IMR-90 (cell line): Measurements from ENCODE around the gene DGKH. TPM values are rescaled to one million over a fixed set of nuclear protein-coding genes. Genes with fewer than 3 reads are reported as not detected.

Experiments
- ATAC-seq: fragments of 200-7000 bp; cut with Tn5 transposase; 2 replicates; pipeline ENCODE4 v1.9.1; 2020; ENCODE audit warnings: low read depth, mild to moderate bottlenecking, moderate library complexity
- BruUV-seq: library from RNA; stranded (reverse); fragments of 400-500 nt; replicated peaks from 2 replicates; lab custom pipeline; 2021; lab: Mats Ljungman, UMichigan
- CTCF ChIA-PET: fragments of 300-600 bp; formaldehyde crosslinking; extraction: SDS; loops from one replicate; lab custom pipeline; 2021; ENCODE audit warnings: antibody characterized with exemption; lab: Yijun Ruan, JAX
- POLR2A ChIA-PET: fragments of 300-600 bp; sonication (Branson Sonifier 250); formaldehyde crosslinking; loops from one replicate; lab custom pipeline; 2022; ENCODE audit warnings: antibody characterized with exemption; ENCODE audit not compliant: unreplicated experiment; lab: Charles Lee
- DNase-seq: peaks from one replicate; pipeline ENCODE4 v3.0.0; 2013
- H2AFZ ChIP-seq: replicated peaks from 2 replicates; pipeline ENCODE3; 2013; ENCODE audit warnings: low read length, mild to moderate bottlenecking; ENCODE audit not compliant: poor library complexity
- H2AK5ac ChIP-seq: 2 replicates; pipeline ENCODE4 v1.6.1; 2013; ENCODE audit warnings: low read depth, low read length, inconsistent platforms
- H2AK9ac ChIP-seq: replicated peaks from 2 replicates; pipeline ENCODE3; 2013; ENCODE audit warnings: mild to moderate bottlenecking, low read depth, low read length, moderate library complexity; ENCODE audit not compliant: poor library complexity
- H2BK120ac ChIP-seq: 2 replicates; pipeline ENCODE4 v1.6.1; 2013; ENCODE audit warnings: low read depth, low read length, inconsistent platforms
- H2BK15ac ChIP-seq: 3 replicates; pipeline ENCODE4 v1.6.1; 2013; ENCODE audit warnings: low read depth, low read length, inconsistent platforms
- H2BK20ac ChIP-seq: 2 replicates; pipeline ENCODE4 v1.6.1; 2013; ENCODE audit warnings: low read depth, mild to moderate bottlenecking, inconsistent platforms, low read length, moderate library complexity
- H2BK5ac ChIP-seq: 2 replicates; pipeline ENCODE4 v1.6.1; 2013; ENCODE audit warnings: mild to moderate bottlenecking, low read depth, low read length, inconsistent platforms; ENCODE audit not compliant: poor library complexity, severe bottlenecking
- H3K14ac ChIP-seq: replicated peaks from 2 replicates; pipeline ENCODE4 v1.6.1; 2013; ENCODE audit warnings: low read depth, low read length, inconsistent platforms
- H3K18ac ChIP-seq: 2 replicates; pipeline ENCODE4 v1.6.1; 2013; ENCODE audit warnings: low read depth, low read length, control low read depth
- H3K23ac ChIP-seq: 2 replicates; pipeline ENCODE4 v1.6.1; 2013; ENCODE audit warnings: low read depth, low read length, inconsistent platforms
- H3K27ac ChIP-seq: 2 replicates; pipeline ENCODE4 v1.5.1; 2013; ENCODE audit warnings: mild to moderate bottlenecking, control low read depth, low read length; ENCODE audit not compliant: insufficient read depth
- H3K27me3 ChIP-seq: 2 replicates; pipeline ENCODE4 v1.6.1; 2013; ENCODE audit warnings: low read length; ENCODE audit not compliant: control insufficient read depth, insufficient read depth
- H3K36me3 ChIP-seq: 2 replicates; pipeline ENCODE4 v1.6.1; 2013; ENCODE audit warnings: low read length, mixed read lengths; ENCODE audit not compliant: control insufficient read depth, insufficient read depth
- H3K4ac ChIP-seq: 2 replicates; pipeline ENCODE4 v1.6.1; 2013; ENCODE audit warnings: low read depth, low read length, inconsistent platforms
- H3K4me1 ChIP-seq: 2 replicates; pipeline ENCODE4 v1.6.1; 2013; ENCODE audit warnings: low read length, mixed read lengths; ENCODE audit not compliant: control insufficient read depth, insufficient read depth
- H3K4me2 ChIP-seq: 2 replicates; pipeline ENCODE4 v1.6.1; 2013; ENCODE audit warnings: low read depth, mild to moderate bottlenecking, control low read depth, low read length, moderate library complexity
- H3K4me3 ChIP-seq: 2 replicates; pipeline ENCODE4 v1.5.1; 2013; ENCODE audit warnings: low read depth, mild to moderate bottlenecking, control low read depth, low read length, moderate library complexity; ENCODE audit not compliant: insufficient read depth
- H3K56ac ChIP-seq: 2 replicates; pipeline ENCODE4 v1.6.1; 2013; ENCODE audit warnings: low read length, inconsistent platforms; ENCODE audit not compliant: insufficient read depth; ENCODE audit errors: extremely low read depth
- H3K79me1 ChIP-seq, 2 experiments: 2 replicates each; pipeline ENCODE4 v1.6.1; 2013; ENCODE audit warnings: low read length in 2 of 2, inconsistent platforms in 1 of 2, low read depth in 1 of 2
- H3K9ac ChIP-seq: 2 replicates; pipeline ENCODE4 v1.6.1; 2013; ENCODE audit warnings: low read depth, low read length, control low read depth
- H3K9me1 ChIP-seq: 2 replicates; pipeline ENCODE4 v1.6.1; 2013; ENCODE audit warnings: low read length, inconsistent platforms; ENCODE audit not compliant: insufficient read depth
- H3K9me3 ChIP-seq: 2 replicates; pipeline ENCODE4 v1.6.1; 2013; ENCODE audit warnings: low read length; ENCODE audit not compliant: control insufficient read depth, insufficient read depth
- H4K20me1 ChIP-seq: 2 replicates; pipeline ENCODE4 v1.6.1; 2013; ENCODE audit warnings: low read length, inconsistent platforms; ENCODE audit not compliant: insufficient read depth
- H4K5ac ChIP-seq: 2 replicates; pipeline ENCODE4 v1.6.1; 2013; ENCODE audit warnings: mild to moderate bottlenecking, low read depth, low read length, control low read depth
- H4K8ac ChIP-seq, 2 experiments: 2 replicates each; pipeline ENCODE4 v1.6.1; 2013; ENCODE audit warnings: low read depth in 2 of 2, low read length in 2 of 2, control low read depth in 1 of 2, inconsistent platforms in 1 of 2
- H4K91ac ChIP-seq: 2 replicates; pipeline ENCODE4 v1.6.1; 2013; ENCODE audit warnings: low read depth, low read length, inconsistent platforms; ENCODE audit not compliant: insufficient read depth
- BHLHE40 ChIP-seq: fragments of 150-350 bp; IDR thresholded peaks from 2 replicates; pipeline ENCODE4 v1.6.1; 2016; ENCODE audit warnings: mild to moderate bottlenecking, low read depth, low read length
- CEBPB ChIP-seq: IDR thresholded peaks from 2 replicates; pipeline ENCODE4 v1.6.1; 2012; ENCODE audit warnings: low read depth, low read length, improper control_type of control experiment
- CHD1 ChIP-seq: IDR thresholded peaks from 2 replicates; pipeline ENCODE4 v1.6.1; 2012; ENCODE audit warnings: low read depth, low read length, improper control_type of control experiment
- FOS ChIP-seq: fragments of 150-350 bp; IDR thresholded peaks from 2 replicates; pipeline ENCODE4 v1.6.1; 2016; ENCODE audit warnings: low read depth, low read length
- MAFK ChIP-seq: IDR thresholded peaks from 2 replicates; pipeline ENCODE4 v1.6.1; 2012; ENCODE audit warnings: low read depth, low read length, improper control_type of control experiment
- MAZ ChIP-seq: IDR thresholded peaks from 2 replicates; pipeline ENCODE4 v1.6.1; 2012; ENCODE audit warnings: low read depth, mild to moderate bottlenecking, low read length, improper control_type of control experiment, moderate library complexity, borderline replicate concordance
- POLR2A ChIP-seq: IDR thresholded peaks from 2 replicates; pipeline ENCODE4 v1.6.1; 2012; ENCODE audit warnings: mild to moderate bottlenecking, low read depth, low read length
- RAD21 ChIP-seq: IDR thresholded peaks from 2 replicates; pipeline ENCODE4 v1.6.1; 2012; ENCODE audit warnings: low read length, improper control_type of control experiment
- RCOR1 ChIP-seq: IDR thresholded peaks from 2 replicates; pipeline ENCODE4 v1.6.1; 2012; ENCODE audit warnings: mild to moderate bottlenecking, low read length, improper control_type of control experiment; ENCODE audit not compliant: insufficient replicate concordance
- SMC3 ChIP-seq: fragments of 150-350 bp; IDR thresholded peaks from 2 replicates; pipeline ENCODE4 v1.6.1; 2016; ENCODE audit warnings: low read depth, mild to moderate bottlenecking, antibody characterized with exemption, low read length, moderate library complexity
- USF2 ChIP-seq: fragments of 150-350 bp; IDR thresholded peaks from 2 replicates; pipeline ENCODE4 v1.6.1; 2017; ENCODE audit warnings: mild to moderate bottlenecking, antibody characterized with exemption, low read length, low read depth
- WGBS, 2 experiments: methylation state at CpG; one replicate each; pipeline versions ENCODE4 v1.1.5 to v1.1.7; 2013; ENCODE audit warnings: missing lambda C conversion rate in 2 of 2; ENCODE audit not compliant: insufficient read length in 1 of 2; ENCODE audit errors: extremely low coverage in 2 of 2; 5-methylcytosine and 5-hydroxymethylcytosine counted together
- dilution Hi-C: fragments of 300-500 bp; cut with HindIII; formaldehyde crosslinking; loops from one replicate; pipeline ENCODE4 v1.14.3; 2018; ENCODE audit warnings: low sequenced_read_pairs; ENCODE audit not compliant: unreplicated experiment
- in situ Hi-C: fragments of 300-500 bp; cut with MboI; formaldehyde crosslinking; loops from 3 replicates; pipeline ENCODE4 v1.14.3; 2019; ENCODE audit warnings: low sequenced_read_pairs, inconsistent platforms, mixed read lengths
- intact Hi-C: fragments of 100-400 bp; cut with micrococcal nuclease; formaldehyde crosslinking; loops from 2 replicates; pipeline ENCODE4 v1.10.0; 2022
- polyA plus RNA-seq, 3 experiments: library from polyadenylated mRNA; depleted of rRNA; stranded (reverse); fragments of >200 nt; gene quantifications; 2 replicates each; pipeline ENCODE4 v1.2.3, GENCODE V29; 2012; ENCODE audit warnings: low replicate concordance in 1 of 3
- total RNA-seq: library from RNA; depleted of rRNA; stranded (reverse); fragments of >200 nt; gene quantifications from 2 replicates; pipeline ENCODE4 v1.2.3, GENCODE V29; 2012

The DGKH gene
- total and polyA plus RNA-seq, 2 of the 4 experiments (the other 2 are of a cell fraction), result 2.0 to 13.4 TPM

DNA sequence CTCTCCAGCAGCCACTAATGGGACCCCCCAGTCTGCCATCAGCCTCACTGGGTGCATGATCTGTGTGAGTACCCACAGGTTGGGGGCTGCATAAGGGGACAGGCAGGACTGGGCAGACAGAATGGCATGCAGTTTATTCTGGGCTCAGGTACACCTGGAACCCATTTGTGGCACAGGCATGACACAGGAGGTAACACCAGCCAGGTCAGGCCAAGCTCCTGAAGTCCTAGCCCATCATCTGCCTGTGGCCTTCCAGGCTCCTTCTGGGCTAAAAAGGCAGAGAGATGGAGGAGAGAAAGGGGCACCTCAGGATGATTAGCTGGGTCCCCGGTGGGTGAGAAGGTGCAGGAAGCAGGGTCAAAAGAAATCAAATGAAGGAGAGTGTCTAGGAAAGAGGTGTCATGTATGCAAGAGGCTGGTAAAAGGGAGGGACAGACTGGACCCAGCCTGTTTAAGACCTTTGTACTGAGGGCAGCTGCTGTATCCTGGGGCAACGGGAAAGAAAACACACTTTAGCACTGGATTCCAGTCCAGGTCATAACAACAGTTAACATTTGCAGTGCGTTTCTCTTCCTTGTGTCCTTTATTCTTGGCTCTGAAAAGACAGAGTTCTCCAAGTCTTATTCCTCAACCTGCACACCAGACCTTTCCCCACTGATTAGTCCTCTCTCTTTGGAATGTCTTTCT, 20.2 kb upstream of the DGKH start:
- Histone ChIP-seq H2BK120ac (no peak overlapping the region), H3K27me3 (no peaks in the 10 kb centered on the region), H4K20me1 (no peaks in the 10 kb centered on the region), H4K91ac (no peak overlapping the region), H3K9ac (no peak overlapping the region), H2BK20ac (0 out of 2 replicates have a peak overlapping the region, but pooled peaks have one; percentile 24), H3K36me3 (no peaks in the 10 kb centered on the region), H3K56ac (no peak overlapping the region), H2AK5ac (no peak overlapping the region; the same call in 1 of the 2 replicates), H3K79me1 (no peaks in the 10 kb centered on the region), H3K4ac (no peak overlapping the region), H3K9me3 (no peaks in the 10 kb centered on the region), H2AK9ac (peak overlapping the region; percentile 9), H2BK15ac (no peak overlapping the region), H3K4me1 (no peaks in the 10 kb centered on the region), H2BK5ac (no peak overlapping the region), H3K4me2 (no peak overlapping the region), H4K5ac (no peak overlapping the region), H3K27ac (no peak overlapping the region), H2AFZ (peak overlapping the region; percentile 75), H3K18ac (no peak overlapping the region), H4K8ac (no peak overlapping the region), H3K14ac (no peak overlapping the region), H3K4me3 (no peak overlapping the region), H3K9me1 (peaks cover 6% of the 10 kb centered on the region; the same call in 1 of the 2 replicates), H3K23ac (0 out of 2 replicates have a peak overlapping the region, but pooled peaks have one; percentile 5)
- intact Hi-C loops, result no loop called here
- POLR2A ChIA-PET, result no interaction called here
- ATAC-seq (no peak), DNase-seq (no peak)
- CTCF ChIA-PET, result no interaction called here
- no TSS peak for BruUV-seq
- dilution Hi-C loops, result no loop called here
- in situ Hi-C loops, result no loop called here
- 43% methylated on average over 3 of the region's 3 CpGs; no CpG with 5 or more reads in 1 of the 2 experiments for WGBS, 2 experiments
- TF ChIP-seq CHD1, result no peak
- TF ChIP-seq USF2, result no peak
- no peak for TF ChIP-seq MAFK
- no peak for TF ChIP-seq POLR2A
- no peak for TF ChIP-seq RAD21
- TF ChIP-seq SMC3, result no peak
- TF ChIP-seq FOS, result no peak
- no peak for TF ChIP-seq RCOR1
- TF ChIP-seq BHLHE40, result no peak
- no peak for TF ChIP-seq CEBPB
- TF ChIP-seq MAZ, result no peak
